HEK293T (cell line): Measurements from ENCODE around the gene ZBTB2.

ENCODE experiments used
- BHLHE40 ChIP-seq: fragments of 450-650 bp; IDR thresholded peaks from 2 replicates; pipeline ENCODE4 v1.6.1; 2016; ENCODE audit warnings: mild to moderate bottlenecking, moderate library complexity, borderline replicate concordance
- CTBP1 ChIP-seq: fragments of 450-650 bp; IDR thresholded peaks from 2 replicates; pipeline ENCODE4 v1.6.1; 2016; ENCODE audit warnings: borderline replicate concordance
- FOXA1 ChIP-seq: fragments of 450-650 bp; IDR thresholded peaks from 2 replicates; pipeline ENCODE4 v1.6.1; 2016; ENCODE audit warnings: mild to moderate bottlenecking
- FOXM1 ChIP-seq: fragments of 450-650 bp; IDR thresholded peaks from 2 replicates; pipeline ENCODE4 v1.6.1; 2017; ENCODE audit warnings: mild to moderate bottlenecking, borderline replicate concordance
- SP1 ChIP-seq: fragments of 450-650 bp; IDR thresholded peaks from 2 replicates; pipeline ENCODE4 v1.6.1; 2017
- SUZ12 ChIP-seq: fragments of 450-650 bp; IDR thresholded peaks from 2 replicates; pipeline ENCODE4 v1.6.1; 2016; ENCODE audit warnings: mild to moderate bottlenecking
- ZNF384 ChIP-seq: fragments of 450-650 bp; IDR thresholded peaks from 2 replicates; pipeline ENCODE4 v1.6.1; 2016

GRCh38 chr6:151351146-151351700 is 40.1 kb downstream of the ZBTB2 start:
- no peak for TF ChIP-seq BHLHE40
- TF ChIP-seq ZNF384 = no peak
- no peak for TF ChIP-seq CTBP1
- TF ChIP-seq FOXM1 = no peak
- TF ChIP-seq FOXA1 = no peak
- TF ChIP-seq SUZ12 = no peak
- TF ChIP-seq SP1 = no peak
